SK-N-SH treated with all-trans-retinoic acid at 6 μM for 48 hours (cell line): ENCODE results near the gene EFNA1.

Experiments used
- ATAC-seq: fragments of 200-7000 bp; cut with Tn5 transposase; 3 replicates; pipeline ENCODE4 v1.9.1; 2020; ENCODE audit warnings: mild to moderate bottlenecking, moderate library complexity
- CSDC2 ChIP-seq: fragments of 250-450 bp; sonication (Bioruptor Pico); IDR thresholded peaks from 2 replicates; pipeline ENCODE4 v1.5.0; 2020; ENCODE audit warnings: mild to moderate bottlenecking, moderate library complexity
- ISL1 ChIP-seq: fragments of 250-450 bp; sonication (Bioruptor Pico); IDR thresholded peaks from 2 replicates; pipeline ENCODE4 v2.1.2; 2022; ENCODE audit warnings: mild to moderate bottlenecking, moderate library complexity
- PATZ1 ChIP-seq: fragments of 250-450 bp; sonication (Bioruptor Pico); IDR thresholded peaks from 2 replicates; pipeline ENCODE4 v1.8.0; 2020; ENCODE audit warnings: mild to moderate bottlenecking, moderate library complexity, borderline replicate concordance
- ZNF8 ChIP-seq: fragments of 450-650 bp; formaldehyde crosslinking; IDR thresholded peaks from 2 replicates; pipeline ENCODE4 v1.5.0; 2020; ENCODE audit warnings: mild to moderate bottlenecking, moderate library complexity

The EFNA1 gene

DNA sequence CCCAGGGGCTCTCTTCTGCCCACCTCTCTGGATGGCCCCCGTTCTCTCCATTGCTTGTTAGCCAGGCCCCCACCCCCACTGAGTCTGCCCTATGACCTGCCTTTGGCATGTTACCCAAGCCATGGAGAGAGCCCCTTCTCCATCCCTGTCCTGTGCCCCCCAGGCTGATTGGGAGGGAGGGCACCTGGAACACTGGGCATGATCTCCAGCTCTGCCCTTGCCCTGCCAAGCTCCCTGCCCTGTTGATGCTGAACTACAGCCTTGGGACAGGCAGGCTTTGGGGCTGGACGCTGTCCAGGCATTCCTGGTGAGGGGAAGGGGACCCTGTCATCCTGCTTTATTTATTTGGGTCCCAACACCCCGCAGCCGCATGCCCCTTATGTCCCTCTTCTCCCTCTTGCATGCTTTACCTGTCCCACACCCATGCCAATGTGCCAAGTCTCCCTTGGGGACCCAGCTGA is 56.7 kb downstream of the EFNA1 start:
- ATAC-seq, result no peak
- TF ChIP-seq PATZ1 (no peak), CSDC2 (CRISPR knock-in tag) (no peak), ZNF8 (CRISPR knock-in tag) (no peak), ISL1 (CRISPR knock-in tag) (no peak)
